ENCODE results near the gene ALDH1A2.

GRCh38 chr15:57911247-57911646 is 154.3 kb downstream of the ALDH1A2 start:
- TF ChIP-seq CTCF (conservative IDR thresholded peaks at IDR 0.05) (no peak), EZH2 (IDR thresholded peaks at IDR 0.05; ENCODE audit: low read depth) (no peak)
